SH-SY5Y (cell line): ENCODE data around the gene SPTAN1.

Source experiments
- GATA2 ChIP-seq: IDR thresholded peaks from 2 replicates; pipeline ENCODE4 v1.6.1; 2011; ENCODE audit warnings: mild to moderate bottlenecking, low read depth, low read length
- GATA3 ChIP-seq: IDR thresholded peaks from 2 replicates; pipeline ENCODE4 v1.6.1; 2011; ENCODE audit warnings: low read depth, mild to moderate bottlenecking, low read length, moderate library complexity

GRCh38 chr9:128550226-128550625, 2.2 kb upstream of the SPTAN1 start:
- no peak for TF ChIP-seq GATA3
- no peak for TF ChIP-seq GATA2
